GM12865 (cell line): ENCODE measurements around the gene GCLC.
A peak's percentile ranks its signal among the peaks of the same experiment; 100 is the strongest.
"Not testable (repeated sequence)": the region's sequence is repeated elsewhere in the genome, so short reads cannot be mapped to it uniquely, and the experiment has no call there.

ENCODE experiments used
- DNase-seq: peaks from one replicate; pipeline ENCODE4 v3.0.0; 2010; ENCODE audit warnings: low read depth
- H3K4me3 ChIP-seq: 2 replicates; pipeline ENCODE4 v1.5.1; 2011; ENCODE audit warnings: mild to moderate bottlenecking, low read depth, low read length, control low read depth
- CTCF ChIP-seq: IDR thresholded peaks from 2 replicates; pipeline ENCODE4 v1.5.1; 2011; ENCODE audit warnings: low read length, control low read depth, low read depth, inconsistent platforms; ENCODE audit not compliant: insufficient read depth; ENCODE audit errors: missing control alignments

The GCLC gene

GRCh38 chr6:53564401-53565065 lies 19.6 kb upstream of the GCLC start:
- DNase-seq = no peak
- H3K4me3 ChIP-seq = no peak overlapping the region
- TF ChIP-seq CTCF = no peak

GRCh38 chr6:53556986-53557715 lies 12.2 kb upstream of the GCLC start:
- H3K4me3 ChIP-seq = no peak overlapping the region
- no peak for DNase-seq
- TF ChIP-seq CTCF = no peak

GRCh38 chr6:53553600-53553999 lies 8.7 kb upstream of the GCLC start:
- DNase-seq, H3K4me3 ChIP-seq: not testable (repeated sequence)

- not testable (repeated sequence) for DNase-seq, H3K4me3 ChIP-seq
These were observed 6.8 kb upstream of the GCLC start for GRCh38 chr6:53551681-53552080.

- H3K4me3 ChIP-seq = peak overlapping the region; percentile 76
- peak; percentile 96 for DNase-seq
- no peak for TF ChIP-seq CTCF
These were observed 3.1 kb upstream of the GCLC start for GRCh38 chr6:53547811-53548496.

- peak overlapping the region; percentile 76 for H3K4me3 ChIP-seq
- DNase-seq = no peak
- no peak for TF ChIP-seq CTCF
These were observed 2.4 kb upstream of the GCLC start for GRCh38 chr6:53547166-53547810.

GRCh38 chr6:53546281-53546680 lies 1.4 kb upstream of the GCLC start:
- no peak for DNase-seq
- H3K4me3 ChIP-seq = no peak overlapping the region
- TF ChIP-seq CTCF = no peak
